Measurements from ENCODE around the gene SIRT2. TPM values are rescaled to one million over a fixed set of nuclear protein-coding genes. Genes with fewer than 3 reads are reported as not detected.
A peak's percentile ranks its signal among the peaks of the same experiment; 100 is the strongest.
"Not testable (repeated sequence)": the region's sequence is repeated elsewhere in the genome, so short reads cannot be mapped to it uniquely, and the experiment has no call there.

Gene SIRT2
- total and polyA plus RNA-seq, 4 donors, result 277 to 771 (median 495) TPM

DNA sequence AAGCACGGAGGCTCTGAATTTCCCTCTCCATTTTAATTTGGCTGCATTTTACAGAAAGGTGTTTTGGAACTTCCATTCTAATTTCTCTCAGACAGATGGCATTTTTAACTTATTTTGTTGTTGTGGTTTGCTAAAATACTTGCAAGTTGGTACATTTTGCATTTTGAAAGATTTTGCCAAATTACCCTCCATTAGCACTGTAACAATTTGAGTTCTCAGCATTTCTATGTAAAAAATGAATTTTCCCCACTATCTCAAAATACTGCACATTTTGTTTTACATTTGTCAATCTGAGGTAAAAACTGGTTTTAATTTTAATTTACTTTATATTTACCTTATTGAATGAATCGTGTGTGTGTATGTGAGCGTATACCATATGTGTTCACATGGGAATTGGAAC lies 42.6 kb downstream of the SIRT2 start:
- Histone ChIP-seq H3K4me1 (ENCODE audit: control insufficient read depth, insufficient read depth, low read length) (peaks cover 10% of the 10 kb centered on the region), H3K27me3 (ENCODE audit: control insufficient read depth, insufficient read depth, low read length) (no peaks in the 10 kb centered on the region), H3K27ac (ENCODE audit: low read depth, low read length) (no peak overlapping the region), H3K36me3 (ENCODE audit: control insufficient read depth, insufficient read depth, low read length) (no peaks in the 10 kb centered on the region), H3K9me3 (ENCODE audit: control insufficient read depth, insufficient read depth, low read length) (no peaks in the 10 kb centered on the region), H3K4me3 (ENCODE audit: low read depth, low read length) (no peak overlapping the region)
- WGBS (ENCODE audit: insufficient coverage), result 100% methylated on average over 2 of the region's 3 CpGs
- no peak for DNase-seq (ENCODE audit: low read depth in 4 of 6, low spot score in 6 of 6)

DNA sequence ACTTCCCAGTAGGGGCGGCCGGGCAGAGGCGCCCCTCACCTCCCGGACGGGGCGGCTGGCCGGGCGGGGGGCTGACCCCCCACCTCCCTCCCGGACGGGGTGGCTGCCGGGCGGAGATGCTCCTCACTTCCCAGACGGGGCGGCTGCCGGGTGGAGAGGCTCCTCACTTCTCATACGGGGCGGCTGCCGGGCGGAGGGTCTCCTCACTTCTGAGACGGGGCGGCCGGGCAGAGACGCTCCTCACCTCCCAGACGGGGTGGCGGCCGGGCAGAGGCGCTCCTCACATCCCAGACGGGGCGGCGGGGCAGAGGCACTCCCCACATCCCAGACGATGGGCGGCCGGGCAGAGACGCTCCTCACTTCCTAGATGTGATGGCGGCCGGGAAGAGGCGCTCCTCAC lies 43.7 kb downstream of the SIRT2 start:
- H3K36me3 ChIP-seq (ENCODE audit: control insufficient read depth, insufficient read depth, low read length); H3K4me3 ChIP-seq (ENCODE audit: low read depth, low read length); H3K27ac ChIP-seq (ENCODE audit: low read depth, low read length); H3K9me3 ChIP-seq (ENCODE audit: control insufficient read depth, insufficient read depth, low read length); H3K27me3 ChIP-seq (ENCODE audit: control insufficient read depth, insufficient read depth, low read length); DNase-seq (ENCODE audit: low read depth in 4 of 6, low spot score in 6 of 6): not testable (repeated sequence)
- H3K4me1 ChIP-seq (ENCODE audit: control insufficient read depth, insufficient read depth, low read length), result peaks cover 20% of the 10 kb centered on the region
- 88% methylated on average over 3 of the region's 37 CpGs for WGBS (ENCODE audit: insufficient coverage)

DNA sequence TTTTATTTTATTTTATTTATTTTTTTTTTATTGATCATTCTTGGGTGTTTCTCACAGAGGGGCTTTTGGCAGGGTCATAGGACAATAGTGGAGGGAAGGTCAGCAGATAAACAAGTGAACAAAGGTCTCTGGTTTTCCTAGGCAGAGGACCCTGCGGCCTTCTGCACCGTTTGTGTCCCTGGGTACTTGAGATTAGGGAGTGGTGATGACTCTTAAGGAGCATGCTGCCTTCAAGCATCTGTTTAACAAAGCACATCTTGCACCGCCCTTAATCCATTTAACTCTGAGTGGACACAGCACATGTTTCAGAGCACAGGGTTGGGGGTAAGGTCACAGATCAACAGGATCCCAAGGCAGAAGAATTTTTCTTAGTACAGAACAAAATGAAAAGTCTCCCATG lies 44.5 kb downstream of the SIRT2 start:
- H3K4me1 ChIP-seq (ENCODE audit: control insufficient read depth, insufficient read depth, low read length), result peaks cover 23% of the 10 kb centered on the region
- not testable (repeated sequence) for H3K27ac ChIP-seq (ENCODE audit: low read depth, low read length); DNase-seq (ENCODE audit: low read depth in 4 of 6, low spot score in 6 of 6); H3K36me3 ChIP-seq (ENCODE audit: control insufficient read depth, insufficient read depth, low read length); H3K27me3 ChIP-seq (ENCODE audit: control insufficient read depth, insufficient read depth, low read length); H3K9me3 ChIP-seq (ENCODE audit: control insufficient read depth, insufficient read depth, low read length); H3K4me3 ChIP-seq (ENCODE audit: low read depth, low read length)
- no CpG with 5 or more reads among the region's 3 CpGs for WGBS (ENCODE audit: insufficient coverage)

DNA sequence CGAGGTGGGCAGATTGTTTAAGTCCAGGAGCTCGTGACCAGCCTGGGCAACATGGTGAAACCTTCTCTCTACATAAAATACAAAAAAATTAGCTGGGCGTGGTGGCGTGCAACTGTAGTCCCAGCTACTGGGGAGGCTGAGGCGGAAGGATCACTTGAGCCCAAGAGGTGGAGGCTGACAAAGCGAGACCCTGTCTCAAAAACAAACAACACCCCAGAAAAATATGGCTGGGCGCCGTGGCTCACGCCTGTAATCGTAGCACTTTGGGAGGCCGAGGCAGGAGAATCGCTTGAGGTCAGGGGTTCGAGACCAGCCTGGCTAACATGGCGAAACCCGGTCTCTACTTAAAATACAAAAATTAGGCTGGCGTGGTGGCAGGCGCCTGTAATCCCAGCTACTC lies 46.2 kb downstream of the SIRT2 start:
- WGBS (ENCODE audit: insufficient coverage), result 92% methylated on average over 11 of the region's 17 CpGs
- H3K9me3 ChIP-seq (ENCODE audit: control insufficient read depth, insufficient read depth, low read length), result no peaks in the 10 kb centered on the region
- no peak overlapping the region for H3K4me3 ChIP-seq (ENCODE audit: low read depth, low read length)
- peaks cover 32% of the 10 kb centered on the region for H3K4me1 ChIP-seq (ENCODE audit: control insufficient read depth, insufficient read depth, low read length)
- H3K27me3 ChIP-seq (ENCODE audit: control insufficient read depth, insufficient read depth, low read length), result no peaks in the 10 kb centered on the region
- H3K36me3 ChIP-seq (ENCODE audit: control insufficient read depth, insufficient read depth, low read length), result peaks cover 3% of the 10 kb centered on the region
- no peak for DNase-seq (ENCODE audit: low read depth in 4 of 6, low spot score in 6 of 6)
- peak overlapping the region; percentile 96 for H3K27ac ChIP-seq (ENCODE audit: low read depth, low read length)

DNA sequence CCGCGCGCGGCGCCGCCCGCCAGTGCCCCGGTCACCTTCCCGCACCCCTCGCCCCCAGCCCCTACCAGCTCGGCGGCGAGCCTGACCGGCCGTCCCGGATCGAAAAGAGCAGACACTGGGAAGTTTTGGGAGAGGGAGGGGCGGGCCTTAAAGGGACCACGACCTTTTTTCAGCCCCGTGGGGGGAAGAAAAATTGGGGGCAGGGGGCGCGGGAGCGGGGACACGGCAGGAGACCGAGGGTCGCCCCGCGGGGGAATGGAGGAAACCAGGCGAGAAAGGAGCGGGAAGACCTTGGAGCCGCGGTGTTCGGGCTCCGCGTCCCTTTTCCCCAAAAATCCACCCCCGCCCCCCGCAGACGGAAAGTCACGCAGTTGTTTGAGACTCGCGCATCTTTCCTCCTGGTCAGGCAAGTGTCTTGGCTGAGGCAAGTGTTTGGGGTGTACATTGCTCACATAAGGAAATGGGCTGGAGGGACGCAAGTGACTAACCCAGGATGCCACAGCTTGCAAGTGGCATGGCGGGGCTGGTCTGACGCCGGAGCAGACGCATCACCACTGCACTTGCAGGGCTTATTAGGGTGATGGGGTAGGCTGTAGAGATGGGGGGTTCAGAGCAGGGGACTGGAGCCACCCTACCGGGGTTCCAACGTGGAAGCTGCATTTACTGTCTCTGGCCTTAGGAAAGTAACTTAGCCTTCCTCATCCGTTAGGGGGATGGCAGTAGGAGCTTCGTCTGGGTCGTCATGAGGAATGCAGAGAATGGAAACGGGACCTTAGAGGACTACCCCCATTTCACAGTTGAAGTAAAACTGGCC lies 47.0 kb downstream of the SIRT2 start:
- peaks cover 40% of the 10 kb centered on the region for H3K4me1 ChIP-seq (ENCODE audit: control insufficient read depth, insufficient read depth, low read length)
- under 1% methylated on average over 27 of the region's 52 CpGs for WGBS (ENCODE audit: insufficient coverage)
- peak overlapping the region; percentile 96 for H3K27ac ChIP-seq (ENCODE audit: low read depth, low read length)
- H3K36me3 ChIP-seq (ENCODE audit: control insufficient read depth, insufficient read depth, low read length), result peaks cover 11% of the 10 kb centered on the region
- H3K9me3 ChIP-seq (ENCODE audit: control insufficient read depth, insufficient read depth, low read length), result no peaks in the 10 kb centered on the region
- peak in 3 of 6 donors; percentile 9 to 76 (median 75) for DNase-seq (ENCODE audit: low read depth in 4 of 6, low spot score in 6 of 6)
- H3K27me3 ChIP-seq (ENCODE audit: control insufficient read depth, insufficient read depth, low read length), result no peaks in the 10 kb centered on the region
- peak overlapping the region; percentile 91 for H3K4me3 ChIP-seq (ENCODE audit: low read depth, low read length)

DNA sequence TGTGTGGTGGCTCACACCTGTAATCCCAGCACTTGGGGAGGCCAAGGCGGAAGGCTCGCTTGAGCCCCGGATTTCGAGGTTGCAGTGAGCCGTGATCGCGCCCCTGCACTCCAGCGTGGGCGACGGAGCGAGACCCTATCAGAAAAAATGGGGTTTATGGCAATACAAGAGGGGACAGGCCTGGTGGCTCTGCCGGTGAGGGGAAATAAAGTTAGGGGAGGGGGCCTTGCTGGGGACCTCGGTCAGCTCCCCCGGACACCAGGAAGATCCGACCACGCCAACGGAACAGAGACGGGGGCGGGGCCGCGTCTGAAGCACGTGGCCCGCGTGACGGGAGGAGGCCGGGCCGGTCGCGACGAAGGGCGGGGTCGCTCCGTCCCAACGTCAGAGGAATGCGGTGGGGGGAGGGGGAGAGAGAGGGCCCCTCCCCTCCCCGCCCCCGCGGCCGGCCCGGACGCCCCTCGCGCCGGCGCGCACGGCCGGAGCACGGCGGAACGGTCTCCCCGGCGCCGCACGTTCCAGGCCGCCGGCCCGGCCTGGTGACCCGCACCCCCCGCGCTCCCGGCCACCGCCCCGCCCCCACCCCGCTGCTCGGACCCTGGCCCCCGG lies 47.7 kb downstream of the SIRT2 start:
- 0% methylated on average over 47 of the region's 67 CpGs for WGBS (ENCODE audit: insufficient coverage)
- peaks cover 44% of the 10 kb centered on the region for H3K4me1 ChIP-seq (ENCODE audit: control insufficient read depth, insufficient read depth, low read length)
- H3K4me3 ChIP-seq (ENCODE audit: low read depth, low read length), result peak overlapping the region; percentile 91
- H3K9me3 ChIP-seq (ENCODE audit: control insufficient read depth, insufficient read depth, low read length), result no peaks in the 10 kb centered on the region
- no peaks in the 10 kb centered on the region for H3K27me3 ChIP-seq (ENCODE audit: control insufficient read depth, insufficient read depth, low read length)
- H3K36me3 ChIP-seq (ENCODE audit: control insufficient read depth, insufficient read depth, low read length), result peaks cover 18% of the 10 kb centered on the region
- peak overlapping the region; percentile 100 for H3K27ac ChIP-seq (ENCODE audit: low read depth, low read length)
- DNase-seq (ENCODE audit: low read depth in 4 of 6, low spot score in 6 of 6), result peak; percentile 71 to 97 (median 88)

DNA sequence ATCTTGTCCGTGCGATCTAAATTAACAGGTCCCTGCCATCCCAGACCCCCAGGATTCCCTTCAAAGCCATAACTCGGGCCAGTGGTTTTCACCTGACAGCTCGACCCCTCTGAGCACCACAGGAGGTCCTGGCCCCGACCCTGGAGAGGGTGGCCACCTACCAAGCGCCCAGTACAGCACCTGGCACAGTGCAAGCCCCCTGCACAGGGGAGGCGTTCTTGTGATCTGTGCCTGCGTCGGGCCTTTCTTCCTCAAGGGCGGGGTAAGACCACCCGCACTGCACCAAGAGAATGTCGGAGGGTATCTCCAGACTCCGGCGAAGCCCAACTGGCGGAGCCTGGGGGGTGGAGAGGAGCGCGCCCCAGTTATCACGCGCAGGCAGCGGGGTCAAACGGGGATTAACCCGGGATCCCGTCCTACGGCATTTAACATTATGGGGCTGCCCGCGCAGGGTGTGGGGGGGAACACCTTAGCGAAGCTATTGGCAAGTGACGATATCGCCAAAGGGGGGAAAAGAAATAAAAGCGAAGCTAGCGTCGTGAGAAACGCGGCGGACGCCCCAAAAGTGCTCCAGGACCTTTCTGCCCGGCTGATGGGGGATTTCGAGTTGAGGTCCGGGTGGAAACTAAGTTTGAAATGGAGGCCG lies 48.3 kb downstream of the SIRT2 start:
- H3K36me3 ChIP-seq (ENCODE audit: control insufficient read depth, insufficient read depth, low read length), result peaks cover 25% of the 10 kb centered on the region
- no peaks in the 10 kb centered on the region for H3K27me3 ChIP-seq (ENCODE audit: control insufficient read depth, insufficient read depth, low read length)
- no peaks in the 10 kb centered on the region for H3K9me3 ChIP-seq (ENCODE audit: control insufficient read depth, insufficient read depth, low read length)
- H3K4me3 ChIP-seq (ENCODE audit: low read depth, low read length), result peak overlapping the region; percentile 68
- peaks cover 44% of the 10 kb centered on the region for H3K4me1 ChIP-seq (ENCODE audit: control insufficient read depth, insufficient read depth, low read length)
- DNase-seq (ENCODE audit: low read depth in 4 of 6, low spot score in 6 of 6), result peak in 2 of 6 donors; percentile 21 to 64
- H3K27ac ChIP-seq (ENCODE audit: low read depth, low read length), result peak overlapping the region; percentile 100
- WGBS (ENCODE audit: insufficient coverage), result under 1% methylated on average over 40 of the region's 40 CpGs

DNA sequence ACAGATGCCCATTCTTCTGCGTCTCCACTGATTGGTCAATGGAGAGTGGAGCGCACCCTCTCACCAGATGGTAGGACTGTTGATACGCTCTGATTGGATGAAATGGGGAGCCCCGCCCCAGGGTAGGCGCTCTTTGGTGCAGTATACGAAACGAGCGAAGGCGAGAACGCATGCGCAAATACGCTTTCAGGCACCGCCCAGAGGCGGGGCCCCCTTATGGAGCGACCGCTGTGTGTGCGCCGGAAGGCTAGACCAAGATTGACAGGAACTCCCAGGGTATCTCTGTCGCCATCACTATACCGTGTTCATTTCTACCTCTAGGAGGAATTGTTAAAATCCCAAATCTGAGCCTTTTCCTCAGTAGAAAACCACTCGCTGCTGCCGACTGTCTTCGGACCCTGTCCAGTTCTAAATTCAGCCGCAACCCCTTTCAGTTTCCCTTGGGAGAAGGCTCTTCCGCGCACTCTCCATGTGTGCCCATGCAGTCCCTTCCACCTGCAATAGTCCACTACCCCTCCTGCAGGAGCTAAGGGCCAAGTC lies 48.9 kb downstream of the SIRT2 start:
- Histone ChIP-seq H3K27me3 (ENCODE audit: control insufficient read depth, insufficient read depth, low read length) (no peaks in the 10 kb centered on the region), H3K27ac (ENCODE audit: low read depth, low read length) (peak overlapping the region; percentile 100), H3K4me1 (ENCODE audit: control insufficient read depth, insufficient read depth, low read length) (peaks cover 44% of the 10 kb centered on the region), H3K4me3 (ENCODE audit: low read depth, low read length) (peak overlapping the region; percentile 68), H3K9me3 (ENCODE audit: control insufficient read depth, insufficient read depth, low read length) (no peaks in the 10 kb centered on the region), H3K36me3 (ENCODE audit: control insufficient read depth, insufficient read depth, low read length) (peaks cover 30% of the 10 kb centered on the region)
- 0% methylated on average over 26 of the region's 26 CpGs for WGBS (ENCODE audit: insufficient coverage)
- peak in 4 of 6 donors; percentile 100 for DNase-seq (ENCODE audit: low read depth in 4 of 6, low spot score in 6 of 6)

DNA sequence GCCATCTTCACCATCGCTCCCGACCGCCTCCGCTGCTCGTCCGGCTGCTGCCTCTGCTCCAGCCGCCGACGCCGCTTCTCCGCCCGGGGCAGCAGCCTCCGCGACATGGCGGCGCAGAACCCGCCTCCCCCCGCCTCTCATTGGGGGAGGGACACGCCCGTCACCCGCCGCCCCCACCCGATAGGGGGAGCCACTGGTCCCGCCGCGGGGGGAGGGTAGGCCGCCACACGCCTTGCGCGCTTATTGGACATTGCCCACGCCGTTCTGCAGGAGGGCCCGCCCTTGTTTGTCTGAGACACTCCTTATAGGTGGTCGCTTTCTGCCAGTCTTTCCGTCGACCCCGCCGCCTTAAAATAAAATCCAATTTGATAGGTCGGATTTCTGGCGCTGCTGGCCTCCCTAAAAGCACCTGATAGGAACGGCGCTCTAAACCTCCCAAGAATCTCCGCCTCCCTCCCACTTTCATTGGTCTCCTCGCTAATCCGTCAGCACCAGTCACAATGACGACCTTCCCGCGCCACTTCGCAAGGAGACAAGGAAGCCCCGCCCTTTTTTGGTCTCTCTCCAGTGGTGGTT lies 49.5 kb downstream of the SIRT2 start, which contains the start of gene HNRNPL:
HNRNPL (minus strand) TSS at position 127 of the 576 bp plus-strand sequence; CDS start at position 107, 20 bp downstream.
- Histone ChIP-seq H3K36me3 (ENCODE audit: control insufficient read depth, insufficient read depth, low read length) (peaks cover 36% of the 10 kb centered on the region), H3K27me3 (ENCODE audit: control insufficient read depth, insufficient read depth, low read length) (no peaks in the 10 kb centered on the region), H3K27ac (ENCODE audit: low read depth, low read length) (peak within 1 kb of the TSS; percentile 100), H3K4me3 (ENCODE audit: low read depth, low read length) (peak within 1 kb of the TSS; percentile 68), H3K4me1 (ENCODE audit: control insufficient read depth, insufficient read depth, low read length) (peaks cover 44% of the 10 kb centered on the region), H3K9me3 (ENCODE audit: control insufficient read depth, insufficient read depth, low read length) (no peaks in the 10 kb centered on the region)
- 0% methylated on average over 47 of the region's 50 CpGs for whole genome bisulfite sequencing (ENCODE audit: insufficient coverage)
- peak in 2 of 6 donors; percentile 100 for DNase-seq (ENCODE audit: low read depth in 4 of 6, low spot score in 6 of 6)

Measured in spinal cord (tissue), 10 donors.